GM18508 (cell line): ENCODE data around the gene DEUP1.
"Not testable (repeated sequence)": the region's sequence is repeated elsewhere in the genome, so short reads cannot be mapped to it uniquely, and the experiment has no call there.

Experiments
- ATAC-seq: cut with Tn5 transposase; IDR thresholded peaks from one replicate; pipeline ENCODE4 v1.9.1; 2021; ENCODE audit warnings: moderate number of reproducible peaks; ENCODE audit not compliant: insufficient read depth, unreplicated experiment

The DEUP1 gene, protein sequence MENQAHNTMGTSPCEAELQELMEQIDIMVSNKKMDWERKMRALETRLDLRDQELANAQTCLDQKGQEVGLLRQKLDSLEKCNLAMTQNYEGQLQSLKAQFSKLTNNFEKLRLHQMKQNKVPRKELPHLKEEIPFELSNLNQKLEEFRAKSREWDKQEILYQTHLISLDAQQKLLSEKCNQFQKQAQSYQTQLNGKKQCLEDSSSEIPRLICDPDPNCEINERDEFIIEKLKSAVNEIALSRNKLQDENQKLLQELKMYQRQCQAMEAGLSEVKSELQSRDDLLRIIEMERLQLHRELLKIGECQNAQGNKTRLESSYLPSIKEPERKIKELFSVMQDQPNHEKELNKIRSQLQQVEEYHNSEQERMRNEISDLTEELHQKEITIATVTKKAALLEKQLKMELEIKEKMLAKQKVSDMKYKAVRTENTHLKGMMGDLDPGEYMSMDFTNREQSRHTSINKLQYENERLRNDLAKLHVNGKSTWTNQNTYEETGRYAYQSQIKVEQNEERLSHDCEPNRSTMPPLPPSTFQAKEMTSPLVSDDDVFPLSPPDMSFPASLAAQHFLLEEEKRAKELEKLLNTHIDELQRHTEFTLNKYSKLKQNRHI

GRCh38 chr11:93330446-93330984, at the start of gene DEUP1:
Gene DEUP1 (plus strand): TSS chr11:93330742. CDS start chr11:93332260, 1,518 bp downstream.
- ATAC-seq: no peak

GRCh38 chr11:93285430-93285829, 45.1 kb upstream of the DEUP1 start:
- ATAC-seq: no peak

DNA sequence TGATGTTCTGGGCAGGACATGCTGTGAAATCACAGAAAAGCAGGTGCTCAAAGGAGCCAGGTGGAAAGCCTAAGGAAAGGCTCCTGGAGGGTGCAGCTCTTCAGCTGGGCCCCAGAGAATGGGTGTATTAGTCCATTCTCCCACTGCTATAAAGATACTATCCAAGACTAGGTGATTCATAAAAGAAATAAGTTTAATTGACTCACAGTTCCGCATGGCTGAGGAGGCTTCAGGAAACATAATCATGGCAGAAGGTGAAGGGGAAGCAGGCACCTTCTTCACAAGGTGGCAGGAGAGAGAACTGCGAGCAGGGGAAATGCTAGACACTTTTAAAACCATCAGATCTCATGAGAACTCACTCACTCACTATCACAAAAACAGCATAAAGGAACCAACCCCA, 43.1 kb upstream of the DEUP1 start:
- ATAC-seq: no peak

- ATAC-seq: no peak
These were observed 42.5 kb upstream of the DEUP1 start for GRCh38 chr11:93288079-93288478.

DNA sequence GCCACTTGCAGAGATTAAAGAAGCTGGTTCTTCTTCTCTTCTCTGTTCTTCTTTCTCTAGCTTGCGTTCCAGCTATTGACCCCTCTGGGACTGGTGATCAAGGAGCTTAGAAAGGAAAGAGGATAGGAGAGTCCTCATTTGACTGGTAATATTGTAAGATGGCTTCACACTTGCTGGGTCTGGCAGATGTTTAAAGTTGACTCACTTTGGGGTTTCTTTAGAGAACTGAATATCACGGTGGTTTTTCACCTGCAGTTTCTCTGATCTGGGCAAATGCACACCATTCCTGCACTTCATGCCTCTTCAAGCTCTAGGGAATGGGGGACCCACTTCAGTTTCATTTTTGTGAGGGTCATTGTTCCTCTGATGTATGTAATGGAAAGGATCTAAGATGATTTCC, 41.8 kb upstream of the DEUP1 start:
- no peak for ATAC-seq

DNA sequence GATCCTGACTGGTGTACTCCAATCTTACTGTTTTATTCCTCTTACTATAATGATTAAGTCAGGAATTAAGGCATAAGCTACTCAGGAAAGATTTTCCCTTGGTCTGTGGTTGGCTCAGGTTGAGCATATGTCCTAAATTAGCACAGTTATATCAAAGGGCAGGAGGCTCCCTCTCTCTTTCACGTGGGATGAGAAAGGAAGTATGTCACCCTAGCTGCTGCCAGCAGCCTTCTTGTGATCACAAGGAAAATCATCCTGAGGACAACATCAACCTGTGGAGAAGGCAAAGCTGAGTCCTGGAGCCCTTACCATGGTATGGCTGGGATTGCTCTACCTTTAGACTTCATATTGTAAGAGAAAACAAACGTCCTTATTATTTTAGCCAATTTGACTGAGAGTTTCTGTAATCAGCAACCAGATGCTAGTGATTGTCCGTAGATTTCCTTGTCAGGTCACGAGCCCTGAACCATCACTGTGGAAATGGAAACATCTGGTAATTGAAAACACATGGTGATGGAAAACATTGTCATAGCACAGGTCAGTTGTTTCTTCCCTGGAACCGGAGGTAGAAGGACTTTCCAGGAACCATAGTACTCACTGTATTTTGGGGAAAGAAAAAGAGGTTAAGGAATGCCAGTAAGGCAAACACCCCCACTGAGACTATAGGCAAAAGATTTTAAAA, 40.6 kb upstream of the DEUP1 start:
- ATAC-seq: no peak

DNA sequence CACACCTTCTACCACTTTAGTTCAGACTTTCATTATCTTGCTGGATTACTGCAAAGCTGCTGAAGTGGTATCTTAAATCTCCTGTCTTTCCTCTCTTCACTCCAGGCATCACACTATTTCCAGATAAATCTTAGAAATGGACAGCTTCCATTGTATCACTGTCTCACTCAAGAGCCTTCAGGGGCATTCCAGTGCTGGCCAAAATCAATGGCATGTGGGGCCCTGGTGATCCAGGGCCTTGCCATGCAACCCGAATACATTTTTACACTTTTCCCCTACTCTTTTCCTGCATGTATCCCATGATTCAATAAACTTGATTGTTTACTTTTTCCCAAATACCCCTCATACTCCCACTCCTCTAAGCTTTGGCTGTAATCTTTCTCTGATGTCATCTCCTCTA, 39.4 kb upstream of the DEUP1 start:
- ATAC-seq: no peak

- ATAC-seq: no peak
These were observed 38.6 kb upstream of the DEUP1 start for GRCh38 chr11:93291898-93292297.

DNA sequence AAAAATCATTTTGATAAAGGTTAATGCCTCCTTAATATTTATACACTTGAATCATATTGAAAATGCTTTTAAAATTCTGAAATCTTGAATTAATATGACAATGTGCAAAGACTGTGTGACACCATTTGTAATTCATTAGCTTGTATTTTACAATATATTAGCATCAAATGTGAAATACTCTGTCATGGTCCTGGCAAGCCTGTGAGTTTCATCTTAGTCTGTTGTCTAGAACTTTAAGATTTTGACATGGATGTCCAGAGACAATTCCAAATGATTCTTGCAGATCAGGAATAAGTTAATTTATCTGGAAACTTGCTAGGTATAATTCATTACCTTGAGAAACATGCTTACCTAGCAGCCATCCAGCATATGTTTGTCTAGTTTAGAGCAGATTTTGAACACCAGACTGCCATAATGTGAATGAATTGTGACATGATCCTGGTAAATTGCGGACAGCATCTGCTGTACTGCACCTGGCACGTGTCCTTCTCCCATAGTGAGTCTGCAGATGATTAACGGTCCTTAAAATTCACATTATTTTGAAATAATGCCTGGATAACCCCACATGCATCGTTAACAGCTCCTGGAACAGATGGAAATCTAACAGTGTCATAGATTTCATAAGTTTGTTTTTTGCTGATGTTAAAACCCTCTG, 34.5 kb upstream of the DEUP1 start:
- no peak for ATAC-seq

GRCh38 chr11:93303689-93304088, 26.9 kb upstream of the DEUP1 start:
- ATAC-seq: no peak

GRCh38 chr11:93314399-93314798, 16.1 kb upstream of the DEUP1 start:
- ATAC-seq: not testable (repeated sequence)

DNA sequence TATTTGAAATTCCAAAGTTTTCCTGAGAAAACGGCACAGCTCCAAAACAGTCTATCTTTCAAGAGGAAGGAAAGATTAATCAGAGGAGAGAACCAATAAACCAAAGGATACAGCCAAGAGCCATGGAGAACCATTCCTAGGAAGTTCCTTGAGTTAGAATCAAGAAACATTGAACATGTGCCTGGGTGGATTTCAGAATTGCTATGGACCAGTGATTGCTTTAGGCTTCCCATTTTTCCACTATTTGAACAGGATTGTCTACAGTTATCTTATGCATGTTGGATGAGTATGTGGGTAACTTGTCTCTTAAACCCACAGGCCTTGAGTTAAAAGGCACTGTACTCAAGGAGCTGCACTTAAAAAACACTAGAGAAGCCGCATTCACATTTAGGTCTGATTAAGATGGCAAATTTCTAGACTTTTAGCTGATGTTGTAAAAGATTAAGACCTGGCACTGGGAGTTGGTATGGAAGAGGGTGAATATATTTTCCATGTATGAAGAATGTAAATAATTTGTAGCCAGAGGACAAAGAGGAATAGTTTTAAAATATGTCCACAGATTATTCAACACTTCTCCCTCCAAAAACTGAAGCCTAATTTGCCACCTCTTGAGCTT, 11.2 kb upstream of the DEUP1 start:
- no peak for ATAC-seq

- ATAC-seq: no peak
These were observed 10.3 kb upstream of the DEUP1 start for GRCh38 chr11:93320230-93320629.

GRCh38 chr11:93322207-93322606, 8.3 kb upstream of the DEUP1 start:
- no peak for ATAC-seq

GRCh38 chr11:93323747-93324146, 6.8 kb upstream of the DEUP1 start:
- no peak for ATAC-seq

DNA sequence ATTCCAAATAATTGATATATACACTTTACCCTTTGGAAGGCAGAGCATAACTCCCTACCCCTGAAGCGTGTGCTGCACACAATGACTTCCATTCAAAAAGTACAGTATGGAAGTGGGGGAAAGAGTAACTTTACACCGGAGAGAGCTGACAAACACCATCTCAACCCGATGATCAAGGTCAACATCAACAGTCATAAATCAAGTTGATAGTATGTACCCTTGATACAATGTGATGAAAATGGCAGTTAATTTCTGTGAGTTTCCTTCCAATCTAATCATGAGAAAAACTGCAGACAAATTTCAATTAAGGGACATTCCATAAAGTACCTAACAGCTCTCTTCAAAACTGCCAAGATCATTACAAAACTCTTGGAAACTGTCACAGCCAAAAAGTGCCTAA, 6.0 kb upstream of the DEUP1 start:
- ATAC-seq: no peak

GRCh38 chr11:93326681-93327080, 3.9 kb upstream of the DEUP1 start:
- no peak for ATAC-seq

- ATAC-seq: no peak
These were observed 551 bp upstream of the DEUP1 start for GRCh38 chr11:93329936-93330445.

GRCh38 chr11:93340223-93340622, 9.7 kb downstream of the DEUP1 start:
- no peak for ATAC-seq

GRCh38 chr11:93344855-93345333, 14.4 kb downstream of the DEUP1 start:
- ATAC-seq: no peak
